ENCODE data around the gene HUWE1. TPM values are rescaled to one million over a fixed set of nuclear protein-coding genes. Genes with fewer than 3 reads are reported as not detected.

HUWE1 gene
- total RNA-seq, 2 donors from 2014 or later, result 316 to 325 TPM

GRCh38 chrX:53639257-53639656, 47.3 kb downstream of the HUWE1 start:
- H3K4me3 Mint-ChIP-seq, result no peak overlapping the region
- no peaks in the 10 kb centered on the region for H3K4me1 Mint-ChIP-seq
- H3K9me3 ChIP-seq (ENCODE audit: control insufficient read depth, low read length), result no peaks in the 10 kb centered on the region
- H3K27ac Mint-ChIP-seq, result no peak overlapping the region
- peaks cover 29% of the 10 kb centered on the region for H3K9me3 Mint-ChIP-seq
- no peaks in the 10 kb centered on the region for H3K4me1 ChIP-seq (ENCODE audit: control insufficient read depth, insufficient read depth, low read length)
- H3K36me3 Mint-ChIP-seq (ENCODE audit: low read depth), result peaks cover 50% of the 10 kb centered on the region
- no peak overlapping the region for H3K9ac ChIP-seq (ENCODE audit: extremely low read depth, low read length, poor library complexity, severe bottlenecking)
- H3K27me3 ChIP-seq (ENCODE audit: control insufficient read depth, insufficient read depth, low read length, poor library complexity, severe bottlenecking), result no peaks in the 10 kb centered on the region
- no peak for TF ChIP-seq CTCF (conservative IDR thresholded peaks at IDR 0.05)
- no peak overlapping the region for H3K27ac ChIP-seq (ENCODE audit: low read depth, low read length)
- H3K27me3 Mint-ChIP-seq (ENCODE audit: insufficient read depth), result no peaks in the 10 kb centered on the region
- H3K36me3 ChIP-seq (ENCODE audit: control insufficient read depth, insufficient read depth, low read length), result peaks cover 78% of the 10 kb centered on the region
- no peak overlapping the region for H3K4me3 ChIP-seq (ENCODE audit: low read length)
- no peak for DNase-seq

- no peak for DNase-seq
- H3K36me3 ChIP-seq (ENCODE audit: control insufficient read depth, insufficient read depth, low read length), result peaks cover 71% of the 10 kb centered on the region
- H3K36me3 Mint-ChIP-seq (ENCODE audit: low read depth), result peaks cover 45% of the 10 kb centered on the region
- H3K27ac ChIP-seq (ENCODE audit: low read depth, low read length), result no peak overlapping the region
- WGBS, 2 experiments (ENCODE audit: insufficient coverage in 1 of 2, insufficient read length in 1 of 2), result no CpG with 5 or more reads among the region's 2 CpGs
- H3K27ac Mint-ChIP-seq, result no peak overlapping the region
- peaks cover 31% of the 10 kb centered on the region for H3K9me3 Mint-ChIP-seq
- H3K4me3 ChIP-seq (ENCODE audit: low read length), result no peak overlapping the region
- no peaks in the 10 kb centered on the region for H3K27me3 Mint-ChIP-seq (ENCODE audit: insufficient read depth)
- H3K27me3 ChIP-seq (ENCODE audit: control insufficient read depth, insufficient read depth, low read length, poor library complexity, severe bottlenecking), result no peaks in the 10 kb centered on the region
- no peaks in the 10 kb centered on the region for H3K4me1 ChIP-seq (ENCODE audit: control insufficient read depth, insufficient read depth, low read length)
- no peak for TF ChIP-seq CTCF (conservative IDR thresholded peaks at IDR 0.05)
- H3K4me3 Mint-ChIP-seq, result no peak overlapping the region
- H3K9ac ChIP-seq (ENCODE audit: extremely low read depth, low read length, poor library complexity, severe bottlenecking), result no peak overlapping the region
- H3K9me3 ChIP-seq (ENCODE audit: control insufficient read depth, low read length), result no peaks in the 10 kb centered on the region
- no peaks in the 10 kb centered on the region for H3K4me1 Mint-ChIP-seq
Measured at GRCh38 chrX:53637479-53637878, 49.0 kb downstream of the HUWE1 start.

GRCh38 chrX:53631156-53631555, 55.4 kb downstream of the HUWE1 start:
- no peak overlapping the region for H3K27ac ChIP-seq (ENCODE audit: low read depth, low read length)
- DNase-seq, result no peak
- H3K27ac Mint-ChIP-seq, result no peak overlapping the region
- no peaks in the 10 kb centered on the region for H3K9me3 ChIP-seq (ENCODE audit: control insufficient read depth, low read length)
- peaks cover 77% of the 10 kb centered on the region for H3K36me3 ChIP-seq (ENCODE audit: control insufficient read depth, insufficient read depth, low read length)
- TF ChIP-seq CTCF (conservative IDR thresholded peaks at IDR 0.05), result no peak
- H3K4me3 ChIP-seq (ENCODE audit: low read length), result no peak overlapping the region
- peaks cover 6% of the 10 kb centered on the region for H3K4me1 ChIP-seq (ENCODE audit: control insufficient read depth, insufficient read depth, low read length)
- H3K36me3 Mint-ChIP-seq (ENCODE audit: low read depth), result peaks cover 66% of the 10 kb centered on the region
- H3K4me1 Mint-ChIP-seq, result no peaks in the 10 kb centered on the region
- H3K9me3 Mint-ChIP-seq, result peaks cover 48% of the 10 kb centered on the region
- 100% methylated on average over 1 of the region's 2 CpGs; no CpG with 5 or more reads in 1 of the 2 experiments for WGBS, 2 experiments (ENCODE audit: insufficient coverage in 1 of 2, insufficient read length in 1 of 2)
- H3K4me3 Mint-ChIP-seq, result no peak overlapping the region
- no peaks in the 10 kb centered on the region for H3K27me3 ChIP-seq (ENCODE audit: control insufficient read depth, insufficient read depth, low read length, poor library complexity, severe bottlenecking)
- no peak overlapping the region for H3K9ac ChIP-seq (ENCODE audit: extremely low read depth, low read length, poor library complexity, severe bottlenecking)
- no peaks in the 10 kb centered on the region for H3K27me3 Mint-ChIP-seq (ENCODE audit: insufficient read depth)
